Measurements from ENCODE around the gene GPR153.

GRCh38 chr1:6254691-6255090 is 6.2 kb downstream of the GPR153 start:
- TF ChIP-seq EZH2 (IDR thresholded peaks at IDR 0.05) (no peak), POLR2A (IDR thresholded peaks at IDR 0.05; ENCODE audit: borderline replicate concordance, extremely low read depth, insufficient read depth, insufficient read length) (no peak), TCF7L2 (IDR thresholded peaks at IDR 0.05; ENCODE audit: borderline replicate concordance, extremely low read depth, insufficient read depth, insufficient read length) (no peak), RAD21 (IDR thresholded peaks at IDR 0.05; ENCODE audit: low read depth) (no peak), SIN3A (IDR thresholded peaks at IDR 0.05; ENCODE audit: low read depth) (no peak), CEBPB (IDR thresholded peaks at IDR 0.05; ENCODE audit: low read depth) (no peak), POLR2AphosphoS5 (IDR thresholded peaks at IDR 0.05; ENCODE audit: low read depth, low read length) (no peak), SP1 (IDR thresholded peaks at IDR 0.05; ENCODE audit: low read depth) (no peak), YY1 (IDR thresholded peaks at IDR 0.05; ENCODE audit: extremely low read depth, insufficient replicate concordance, low read depth, low read length) (no peak), SRF (IDR thresholded peaks at IDR 0.05; ENCODE audit: low read depth) (no peak)
- TF ChIP-seq, protein P1, sequence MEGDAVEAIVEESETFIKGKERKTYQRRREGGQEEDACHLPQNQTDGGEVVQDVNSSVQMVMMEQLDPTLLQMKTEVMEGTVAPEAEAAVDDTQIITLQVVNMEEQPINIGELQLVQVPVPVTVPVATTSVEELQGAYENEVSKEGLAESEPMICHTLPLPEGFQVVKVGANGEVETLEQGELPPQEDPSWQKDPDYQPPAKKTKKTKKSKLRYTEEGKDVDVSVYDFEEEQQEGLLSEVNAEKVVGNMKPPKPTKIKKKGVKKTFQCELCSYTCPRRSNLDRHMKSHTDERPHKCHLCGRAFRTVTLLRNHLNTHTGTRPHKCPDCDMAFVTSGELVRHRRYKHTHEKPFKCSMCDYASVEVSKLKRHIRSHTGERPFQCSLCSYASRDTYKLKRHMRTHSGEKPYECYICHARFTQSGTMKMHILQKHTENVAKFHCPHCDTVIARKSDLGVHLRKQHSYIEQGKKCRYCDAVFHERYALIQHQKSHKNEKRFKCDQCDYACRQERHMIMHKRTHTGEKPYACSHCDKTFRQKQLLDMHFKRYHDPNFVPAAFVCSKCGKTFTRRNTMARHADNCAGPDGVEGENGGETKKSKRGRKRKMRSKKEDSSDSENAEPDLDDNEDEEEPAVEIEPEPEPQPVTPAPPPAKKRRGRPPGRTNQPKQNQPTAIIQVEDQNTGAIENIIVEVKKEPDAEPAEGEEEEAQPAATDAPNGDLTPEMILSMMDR (IDR thresholded peaks at IDR 0.05 in 2 of 3, conservative IDR thresholded peaks at IDR 0.05 in 1 of 3; ENCODE audit: borderline replicate concordance in 1 of 3, insufficient read depth in 1 of 3, low read depth in 2 of 3, low read length in 2 of 3), result no peak
- TF ChIP-seq, protein P2, sequence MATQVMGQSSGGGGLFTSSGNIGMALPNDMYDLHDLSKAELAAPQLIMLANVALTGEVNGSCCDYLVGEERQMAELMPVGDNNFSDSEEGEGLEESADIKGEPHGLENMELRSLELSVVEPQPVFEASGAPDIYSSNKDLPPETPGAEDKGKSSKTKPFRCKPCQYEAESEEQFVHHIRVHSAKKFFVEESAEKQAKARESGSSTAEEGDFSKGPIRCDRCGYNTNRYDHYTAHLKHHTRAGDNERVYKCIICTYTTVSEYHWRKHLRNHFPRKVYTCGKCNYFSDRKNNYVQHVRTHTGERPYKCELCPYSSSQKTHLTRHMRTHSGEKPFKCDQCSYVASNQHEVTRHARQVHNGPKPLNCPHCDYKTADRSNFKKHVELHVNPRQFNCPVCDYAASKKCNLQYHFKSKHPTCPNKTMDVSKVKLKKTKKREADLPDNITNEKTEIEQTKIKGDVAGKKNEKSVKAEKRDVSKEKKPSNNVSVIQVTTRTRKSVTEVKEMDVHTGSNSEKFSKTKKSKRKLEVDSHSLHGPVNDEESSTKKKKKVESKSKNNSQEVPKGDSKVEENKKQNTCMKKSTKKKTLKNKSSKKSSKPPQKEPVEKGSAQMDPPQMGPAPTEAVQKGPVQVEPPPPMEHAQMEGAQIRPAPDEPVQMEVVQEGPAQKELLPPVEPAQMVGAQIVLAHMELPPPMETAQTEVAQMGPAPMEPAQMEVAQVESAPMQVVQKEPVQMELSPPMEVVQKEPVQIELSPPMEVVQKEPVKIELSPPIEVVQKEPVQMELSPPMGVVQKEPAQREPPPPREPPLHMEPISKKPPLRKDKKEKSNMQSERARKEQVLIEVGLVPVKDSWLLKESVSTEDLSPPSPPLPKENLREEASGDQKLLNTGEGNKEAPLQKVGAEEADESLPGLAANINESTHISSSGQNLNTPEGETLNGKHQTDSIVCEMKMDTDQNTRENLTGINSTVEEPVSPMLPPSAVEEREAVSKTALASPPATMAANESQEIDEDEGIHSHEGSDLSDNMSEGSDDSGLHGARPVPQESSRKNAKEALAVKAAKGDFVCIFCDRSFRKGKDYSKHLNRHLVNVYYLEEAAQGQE (IDR thresholded peaks at IDR 0.05; ENCODE audit: low read depth), result no peak
- TF ChIP-seq, protein P3, sequence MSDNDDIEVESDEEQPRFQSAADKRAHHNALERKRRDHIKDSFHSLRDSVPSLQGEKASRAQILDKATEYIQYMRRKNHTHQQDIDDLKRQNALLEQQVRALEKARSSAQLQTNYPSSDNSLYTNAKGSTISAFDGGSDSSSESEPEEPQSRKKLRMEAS (IDR thresholded peaks at IDR 0.05), result no peak
